Prostate gland (tissue), 2 donors: ENCODE results near the gene NKTR. TPM values are rescaled to one million over a fixed set of nuclear protein-coding genes. Genes with fewer than 3 reads are reported as not detected.

ENCODE experiments used
- DNase-seq: peaks from one replicate; pipeline ENCODE4 v3.0.0-alpha.2; 2019; ENCODE audit warnings: low spot score
- H3K27ac ChIP-seq, 2 donors: fragments of 200-600 bp; sonication (generic); 2 replicates each; pipeline ENCODE4 v1.5.1; 2017 to 2019
- H3K27me3 ChIP-seq: fragments of 200-600 bp; sonication (generic); replicated peaks from 2 replicates; pipeline ENCODE4 v1.5.1; 2019; ENCODE audit not compliant: insufficient read depth
- H3K36me3 ChIP-seq, 2 donors: fragments of 200-600 bp; sonication (generic); 1 replicate in 1 of 2; 2 replicates in 1 of 2; pipeline versions ENCODE4 v1.5.1 to v1.8.1; 2017 to 2019
- H3K4me1 ChIP-seq: fragments of 200-600 bp; sonication (generic); replicated peaks from 2 replicates; pipeline ENCODE4 v1.5.1; 2019
- H3K4me3 ChIP-seq, 2 donors: fragments of 200-600 bp; sonication (generic); 2 replicates each; pipeline ENCODE4 v1.5.1; 2017 to 2019
- H3K9me3 ChIP-seq: fragments of 200-600 bp; sonication (generic); 2 replicates; pipeline ENCODE4 v1.5.1; 2017
- POLR2A ChIP-seq: fragments of 450-650 bp; IDR thresholded peaks from one replicate; pipeline ENCODE4 v1.6.1; 2016; ENCODE audit warnings: antibody characterized with exemption, mild to moderate bottlenecking
- POLR2AphosphoS5 ChIP-seq: sonication (generic); formaldehyde crosslinking; IDR thresholded peaks from one replicate; pipeline ENCODE4 v1.6.1; 2017; ENCODE audit warnings: antibody characterized with exemption
- WGBS: methylation state at CpG from one replicate; pipeline ENCODE4 v1.1.5; 2018; 5-methylcytosine and 5-hydroxymethylcytosine counted together
- intact Hi-C: fragments of 100-400 bp; cut with DNase I; formaldehyde crosslinking; loops from one replicate; pipeline ENCODE4 v1.14.2; 2022
- total RNA-seq, 2 donors: library from RNA; depleted of rRNA; stranded (reverse); fragments of >200 nt; gene quantifications; one replicate each; pipeline ENCODE4 v1.1.0, GENCODE V29; 2016
- TF ChIP-seq, protein P1 (sequence below), 4 experiments: fragments of 200-600 bp in 2 of 4; fragments of 450-650 bp in 2 of 4; sonication (generic) in 2 of 4; IDR thresholded peaks; 1 replicate in 3 of 4; 2 replicates in 1 of 4; pipeline ENCODE4 v1.5.1; 2016 to 2019; ENCODE audit warnings: antibody characterized with exemption in 4 of 4, mild to moderate bottlenecking in 2 of 4, moderate library complexity in 2 of 4

NKTR gene
- total RNA-seq, 2 donors from 2014 or later = 42.2 to 91.6 TPM

DNA sequence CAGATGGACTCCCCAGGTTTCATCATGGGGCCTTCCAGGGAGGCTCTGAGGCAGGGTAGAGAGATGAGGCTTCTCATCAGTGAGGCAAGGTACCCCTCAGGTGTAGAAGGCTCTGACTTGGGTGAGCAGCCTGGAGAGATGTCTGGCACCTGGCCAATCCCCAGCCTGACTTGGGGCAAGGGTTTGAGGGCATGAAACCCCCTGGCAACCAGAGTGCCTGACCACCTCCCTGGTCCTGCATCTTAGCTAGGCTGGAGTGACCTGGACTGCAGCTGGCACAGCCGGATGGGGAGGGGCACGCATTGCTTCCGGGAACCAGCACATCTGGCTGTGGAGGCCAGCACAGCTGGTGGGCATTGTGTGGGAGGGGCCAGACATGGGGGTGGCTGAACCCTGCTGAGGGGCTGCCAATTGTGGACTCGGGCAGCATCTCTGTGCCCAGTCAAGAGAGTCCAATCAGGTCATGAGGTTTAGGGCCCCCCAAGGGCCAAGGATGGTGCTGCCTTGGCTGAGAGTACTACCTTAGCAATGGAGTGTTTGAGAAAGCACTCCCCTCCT, 54.9 kb downstream of the NKTR start:
- no peak for DNase-seq
- intact Hi-C loops = loop anchor here (2.0 kb wide), 1 partner anchor 91 kb away; no protein-coding TSS in a partner anchor
- no peaks in the 10 kb centered on the region for H3K27me3 ChIP-seq
- no peaks in the 10 kb centered on the region for H3K4me1 ChIP-seq
- peak overlapping the region; percentile 64 to 68 for H3K4me3 ChIP-seq
- H3K9me3 ChIP-seq = no peaks in the 10 kb centered on the region
- peak overlapping the region; percentile 85 to 90 for H3K27ac ChIP-seq
- 50% methylated on average over 4 of the region's 4 CpGs for WGBS
- no peaks in the 10 kb centered on the region for H3K36me3 ChIP-seq
- TF ChIP-seq POLR2A = no peak
- TF ChIP-seq, protein P1, sequence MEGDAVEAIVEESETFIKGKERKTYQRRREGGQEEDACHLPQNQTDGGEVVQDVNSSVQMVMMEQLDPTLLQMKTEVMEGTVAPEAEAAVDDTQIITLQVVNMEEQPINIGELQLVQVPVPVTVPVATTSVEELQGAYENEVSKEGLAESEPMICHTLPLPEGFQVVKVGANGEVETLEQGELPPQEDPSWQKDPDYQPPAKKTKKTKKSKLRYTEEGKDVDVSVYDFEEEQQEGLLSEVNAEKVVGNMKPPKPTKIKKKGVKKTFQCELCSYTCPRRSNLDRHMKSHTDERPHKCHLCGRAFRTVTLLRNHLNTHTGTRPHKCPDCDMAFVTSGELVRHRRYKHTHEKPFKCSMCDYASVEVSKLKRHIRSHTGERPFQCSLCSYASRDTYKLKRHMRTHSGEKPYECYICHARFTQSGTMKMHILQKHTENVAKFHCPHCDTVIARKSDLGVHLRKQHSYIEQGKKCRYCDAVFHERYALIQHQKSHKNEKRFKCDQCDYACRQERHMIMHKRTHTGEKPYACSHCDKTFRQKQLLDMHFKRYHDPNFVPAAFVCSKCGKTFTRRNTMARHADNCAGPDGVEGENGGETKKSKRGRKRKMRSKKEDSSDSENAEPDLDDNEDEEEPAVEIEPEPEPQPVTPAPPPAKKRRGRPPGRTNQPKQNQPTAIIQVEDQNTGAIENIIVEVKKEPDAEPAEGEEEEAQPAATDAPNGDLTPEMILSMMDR (IDR thresholded peaks at IDR 0.05) = no peak
- TF ChIP-seq POLR2AphosphoS5 = no peak

DNA sequence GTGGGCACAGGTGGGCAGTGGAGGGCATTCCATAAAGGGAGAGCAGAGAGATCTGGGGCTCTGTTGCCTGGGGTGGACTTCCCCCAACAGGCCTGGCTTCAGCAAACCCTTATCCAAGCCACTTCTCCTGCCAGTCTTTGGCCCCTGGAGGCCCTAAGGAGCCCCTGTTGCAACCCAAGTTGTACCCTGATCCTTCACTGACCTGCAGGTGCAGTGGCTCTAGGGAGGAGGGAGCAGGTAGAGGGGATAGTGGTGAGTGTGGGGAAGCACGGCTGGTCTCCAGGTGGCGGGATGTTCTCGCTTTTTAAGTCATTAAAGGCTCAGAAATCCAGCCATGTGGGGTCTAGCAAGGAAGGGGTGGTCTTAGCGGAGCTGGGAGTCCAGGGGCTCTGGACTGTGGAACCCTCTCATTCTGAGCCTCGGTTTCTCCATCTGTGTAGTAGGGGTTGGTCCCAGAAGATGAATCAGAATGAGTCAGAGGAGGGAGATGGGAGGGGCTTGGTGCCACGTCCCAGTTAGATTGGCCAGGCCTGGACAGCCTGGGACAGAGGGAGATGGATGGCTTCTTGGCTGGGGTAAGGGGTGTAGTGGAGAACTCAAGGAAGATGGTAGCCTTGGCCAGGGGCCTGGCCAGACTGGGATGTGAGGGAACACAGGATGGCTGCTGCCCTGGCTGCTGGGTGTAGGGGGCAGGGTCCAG, 55.6 kb downstream of the NKTR start:
- H3K4me3 ChIP-seq = no peak overlapping the region
- 76% methylated on average over 6 of the region's 6 CpGs for WGBS
- H3K27me3 ChIP-seq = no peaks in the 10 kb centered on the region
- DNase-seq = no peak
- H3K4me1 ChIP-seq = no peaks in the 10 kb centered on the region
- TF ChIP-seq, protein P1 (IDR thresholded peaks at IDR 0.05) = no peak
- TF ChIP-seq POLR2A (no peak), POLR2AphosphoS5 (no peak)
- H3K9me3 ChIP-seq = no peaks in the 10 kb centered on the region
- peak overlapping the region; percentile 31 to 85 for H3K27ac ChIP-seq
- intact Hi-C loops = loop anchor here (2.0 kb wide), 1 partner anchor 91 kb away; no protein-coding TSS in a partner anchor
- H3K36me3 ChIP-seq = no peaks in the 10 kb centered on the region

GRCh38 chr3:42656680-42657610, 56.5 kb downstream of the NKTR start:
- TF ChIP-seq, protein P1 (IDR thresholded peaks at IDR 0.05) = no peak
- no peak for TF ChIP-seq POLR2AphosphoS5
- TF ChIP-seq POLR2A = no peak
- no peaks in the 10 kb centered on the region for H3K27me3 ChIP-seq
- intact Hi-C loops = no loop called here
- no peaks in the 10 kb centered on the region for H3K4me1 ChIP-seq
- no peaks in the 10 kb centered on the region for H3K36me3 ChIP-seq
- no peaks in the 10 kb centered on the region for H3K9me3 ChIP-seq
- 83% methylated on average over 9 of the region's 9 CpGs for WGBS
- no peak overlapping the region for H3K4me3 ChIP-seq
- DNase-seq = no peak
- peak overlapping the region in 1 of 2 donors; percentile 14 for H3K27ac ChIP-seq

DNA sequence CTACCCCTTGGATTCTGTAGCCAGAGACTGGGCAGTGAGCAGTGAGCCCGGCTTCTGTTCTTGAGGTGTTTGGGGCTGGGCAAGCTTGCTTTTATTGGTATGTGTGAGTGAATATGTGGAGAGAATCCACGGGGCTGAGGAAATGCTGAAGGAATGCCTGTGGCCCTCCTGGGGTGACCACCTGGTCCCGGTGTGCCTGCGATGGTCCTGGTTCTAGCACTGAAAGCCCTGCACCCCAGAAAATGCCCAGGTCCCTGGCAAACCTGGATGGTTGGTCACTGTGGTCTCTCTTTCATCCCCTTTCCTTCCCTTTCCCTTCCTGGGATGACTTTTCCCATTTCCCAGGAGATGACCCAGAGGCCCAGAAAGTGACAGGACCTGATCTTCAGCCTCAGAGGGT, 57.2 kb downstream of the NKTR start:
- WGBS = 81% methylated on average over 4 of the region's 4 CpGs
- Histone ChIP-seq H3K27me3 (no peaks in the 10 kb centered on the region), H3K36me3 (no peaks in the 10 kb centered on the region), H3K27ac (no peak overlapping the region), H3K9me3 (no peaks in the 10 kb centered on the region), H3K4me3 (no peak overlapping the region), H3K4me1 (no peaks in the 10 kb centered on the region)
- TF ChIP-seq, protein P1 (IDR thresholded peaks at IDR 0.05) = no peak
- no peak for TF ChIP-seq POLR2A
- no peak for TF ChIP-seq POLR2AphosphoS5
- no peak for DNase-seq
- intact Hi-C loops = no loop called here
